Central memory CD8-positive, alpha-beta T cell (primary cell): Measurements from ENCODE around the gene RNF157.

Experiments
- ATAC-seq: fragments of 150-1000 bp; cut with Tn5 transposase; replicated peaks from 2 replicates; pipeline ENCODE4 v1.10.0; 2022; ENCODE audit warnings: mild to moderate bottlenecking, moderate FRiP score, moderate number of reproducible peaks; ENCODE audit not compliant: poor library complexity, severe bottlenecking; ENCODE audit errors: extremely low read depth
- DNase-seq, 2 donors: peaks; one replicate each; pipeline ENCODE4 v3.0.0; 2021; ENCODE audit warnings: low spot score in 2 of 2
- H3K27ac Mint-ChIP-seq: one replicate; pipeline ENCODE4 v1.8.0; 2022; ENCODE audit warnings: low read depth, mild to moderate bottlenecking, moderate library complexity, mixed read lengths
- H3K27me3 Mint-ChIP-seq: one replicate; pipeline ENCODE4 v1.8.0; 2022; ENCODE audit warnings: mixed read lengths
- H3K36me3 Mint-ChIP-seq: one replicate; pipeline ENCODE4 v1.8.0; 2022; ENCODE audit warnings: mild to moderate bottlenecking, moderate library complexity, mixed read lengths; ENCODE audit not compliant: insufficient read depth
- H3K4me1 Mint-ChIP-seq: one replicate; pipeline ENCODE4 v1.8.0; 2022; ENCODE audit warnings: mixed read lengths
- H3K4me3 Mint-ChIP-seq: one replicate; pipeline ENCODE4 v1.8.0; 2022; ENCODE audit warnings: mild to moderate bottlenecking, moderate library complexity, mixed read lengths
- H3K9me3 Mint-ChIP-seq: one replicate; pipeline ENCODE4 v1.8.0; 2022; ENCODE audit warnings: mixed read lengths

The RNF157 gene

GRCh38 chr17:76092526-76093413 is 147.5 kb downstream of the RNF157 start:
- H3K36me3 Mint-ChIP-seq, result peaks cover 35% of the 10 kb centered on the region
- DNase-seq (no peak), ATAC-seq (no peak)
- no peaks in the 10 kb centered on the region for H3K27me3 Mint-ChIP-seq
- H3K27ac Mint-ChIP-seq, result no peak overlapping the region
- H3K9me3 Mint-ChIP-seq, result no peaks in the 10 kb centered on the region
- no peak overlapping the region for H3K4me3 Mint-ChIP-seq
- H3K4me1 Mint-ChIP-seq, result no peaks in the 10 kb centered on the region
